HG03439 (cell line): ENCODE measurements around the gene IFIH1.

Source experiments
- ATAC-seq: cut with Tn5 transposase; IDR thresholded peaks from one replicate; pipeline ENCODE4 v1.9.1; 2021; ENCODE audit warnings: mild to moderate bottlenecking, moderate library complexity; ENCODE audit not compliant: unreplicated experiment

The IFIH1 gene

DNA sequence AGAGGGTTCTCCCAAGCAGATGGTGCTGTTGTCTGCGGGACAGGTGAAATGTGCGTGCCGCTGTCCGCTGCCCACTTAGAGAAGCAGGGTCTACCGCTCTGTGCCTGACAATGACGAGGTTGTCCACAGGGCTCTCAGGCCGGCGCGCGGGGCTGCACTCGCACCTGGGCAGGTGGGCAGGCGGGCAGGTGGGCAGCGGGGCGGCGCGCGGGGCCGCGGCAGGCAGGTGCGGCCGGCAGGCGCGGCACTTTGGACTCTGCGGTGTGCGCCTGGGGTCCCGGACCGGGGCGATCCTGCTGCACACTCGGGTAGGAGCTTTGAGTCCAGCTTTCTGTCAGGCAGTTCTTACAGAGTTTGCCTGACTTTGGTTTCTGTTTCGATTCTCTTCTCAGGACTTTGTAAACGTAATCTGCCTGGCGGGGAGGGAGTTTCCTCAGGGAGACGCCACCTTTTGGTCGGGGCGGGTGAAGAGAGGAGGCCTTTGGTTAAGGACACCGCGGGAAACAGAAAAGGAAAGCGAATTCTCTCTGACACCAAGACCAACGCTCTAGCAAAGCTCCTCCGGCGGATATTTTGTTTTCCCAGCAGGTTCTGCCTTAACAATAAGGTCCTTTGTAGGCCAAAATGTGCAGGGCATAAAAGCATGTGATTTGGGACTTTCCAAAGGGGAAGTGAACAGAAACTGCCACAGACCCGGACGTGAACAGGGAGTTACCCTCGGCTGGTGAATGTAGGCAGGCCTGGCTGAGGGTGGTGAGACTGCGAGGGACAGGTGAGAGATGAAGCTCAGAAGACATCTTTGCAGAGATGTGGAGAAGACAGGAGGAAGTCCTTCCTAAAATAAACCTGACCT is at the start of gene IFIH1:
Gene IFIH1, minus strand, starts transcription at position 357 of the 853 bp plus-strand sequence. CDS start 377 bp downstream, outside the sequence.
- peak; percentile 83 for ATAC-seq

DNA sequence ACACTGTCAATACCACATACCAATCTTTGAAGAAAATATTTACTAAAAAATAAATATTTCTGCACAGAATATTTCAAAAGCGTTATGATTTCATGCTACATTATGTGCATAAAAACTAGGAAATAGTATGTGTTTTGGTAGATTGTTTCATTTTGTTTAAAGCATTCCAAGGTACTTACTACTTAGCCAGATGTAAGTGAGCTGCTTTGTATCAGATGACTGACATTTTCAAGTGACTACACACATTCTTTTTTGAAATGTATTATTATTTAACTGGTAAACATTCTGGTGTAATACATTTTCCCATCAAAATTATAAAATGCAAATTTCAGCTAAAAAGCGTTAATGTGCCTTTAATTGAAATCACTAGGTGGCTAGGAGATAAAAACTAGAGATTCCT is 46.9 kb upstream of the IFIH1 start:
- no peak for ATAC-seq

DNA sequence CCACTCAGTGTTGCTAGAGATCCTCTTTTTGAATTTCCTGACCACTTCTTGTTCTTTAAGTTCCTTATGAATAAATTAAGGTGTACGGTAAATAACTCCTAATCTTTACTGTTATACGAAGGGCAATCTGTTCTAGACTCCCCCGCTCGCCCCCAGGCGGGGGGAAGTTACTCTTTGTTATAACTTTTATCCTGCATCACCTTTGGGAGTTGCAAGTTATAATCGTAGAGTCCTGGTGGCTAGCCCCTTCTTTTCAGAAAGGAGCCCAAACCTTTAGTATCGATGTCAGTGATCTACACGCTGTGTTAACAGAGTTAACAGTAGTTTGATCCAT is 26.1 kb upstream of the IFIH1 start:
- ATAC-seq: no peak

DNA sequence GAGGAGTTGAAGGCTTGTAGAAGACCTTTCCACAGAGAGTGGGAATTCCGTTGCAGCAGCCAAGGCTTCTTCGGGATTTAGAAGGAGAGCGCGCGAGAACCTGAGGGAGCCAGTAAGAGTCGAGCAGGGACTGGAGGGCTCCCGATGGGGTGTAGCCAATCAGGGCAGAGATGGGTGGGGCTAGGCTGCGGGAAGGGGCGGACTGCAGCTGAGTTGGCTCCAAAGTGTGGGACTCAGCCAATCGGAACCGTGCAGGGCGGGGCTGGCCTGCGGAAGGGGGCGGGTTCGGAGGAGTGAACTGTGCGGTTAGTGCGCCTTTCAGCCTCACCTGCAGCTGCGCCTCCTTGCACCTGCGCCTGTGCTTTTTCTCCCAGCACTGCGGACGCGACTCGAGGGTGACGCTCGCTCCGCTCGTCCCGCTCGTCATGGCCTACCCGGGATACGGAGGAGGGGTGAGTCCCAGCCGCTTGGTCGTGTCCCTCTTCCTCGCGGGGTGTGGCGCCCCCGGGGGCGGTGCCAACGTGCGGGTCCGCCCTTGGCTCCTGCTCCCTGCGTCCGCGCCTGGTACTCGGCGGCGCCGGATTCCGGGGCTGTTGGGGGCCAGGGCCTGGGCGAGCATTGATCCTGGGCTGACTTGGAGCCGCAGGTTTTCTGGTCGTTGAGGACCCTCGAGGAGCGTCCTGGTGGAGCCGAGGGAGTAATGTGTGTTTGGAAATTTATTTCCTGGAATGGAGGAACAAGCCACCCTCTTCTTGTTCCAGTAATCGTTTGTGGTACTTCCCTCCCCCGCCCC is 25.5 kb upstream of the IFIH1 start, which contains the start of gene GCA:
Gene GCA, plus strand, starts transcription at position 309 of the 793 bp plus-strand sequence. Its CDS starts 117 bp downstream, at position 426.
- peak; percentile 100 for ATAC-seq

DNA sequence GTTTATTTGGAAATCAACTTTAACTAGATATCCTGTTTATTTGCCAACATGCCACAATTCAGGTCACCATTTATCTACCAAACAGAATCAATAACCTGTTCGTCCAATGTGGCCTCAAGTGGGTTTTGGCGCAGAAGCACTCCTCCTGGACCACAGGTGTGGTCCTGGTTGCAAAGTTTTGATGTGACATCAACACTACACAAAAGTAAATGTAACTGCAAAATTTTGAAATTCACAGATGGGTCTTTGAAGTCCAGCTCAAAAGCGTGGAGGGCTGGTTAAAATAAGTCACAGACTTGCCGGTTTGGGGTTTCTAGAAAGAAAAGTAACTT is 25.0 kb upstream of the IFIH1 start:
- no peak for ATAC-seq

DNA sequence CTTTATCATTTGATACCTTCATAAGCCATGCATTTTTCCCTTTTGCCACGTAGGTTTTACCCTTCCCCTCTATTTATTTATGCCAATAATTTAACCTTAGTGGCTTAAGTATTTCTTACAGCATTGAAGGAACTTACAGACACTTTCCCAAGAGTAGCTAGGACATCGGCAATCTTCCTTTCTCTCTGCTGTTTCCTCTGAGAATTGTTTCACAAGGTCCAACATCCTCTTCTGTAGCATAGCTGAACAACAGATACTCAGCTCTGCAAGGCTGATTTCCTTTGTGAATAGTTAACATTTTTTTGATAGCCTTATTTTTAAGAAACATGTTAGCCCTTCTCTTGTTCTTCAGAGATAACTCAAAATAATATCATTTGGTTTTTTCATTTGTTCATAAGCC is 24.4 kb upstream of the IFIH1 start:
- no peak for ATAC-seq

DNA sequence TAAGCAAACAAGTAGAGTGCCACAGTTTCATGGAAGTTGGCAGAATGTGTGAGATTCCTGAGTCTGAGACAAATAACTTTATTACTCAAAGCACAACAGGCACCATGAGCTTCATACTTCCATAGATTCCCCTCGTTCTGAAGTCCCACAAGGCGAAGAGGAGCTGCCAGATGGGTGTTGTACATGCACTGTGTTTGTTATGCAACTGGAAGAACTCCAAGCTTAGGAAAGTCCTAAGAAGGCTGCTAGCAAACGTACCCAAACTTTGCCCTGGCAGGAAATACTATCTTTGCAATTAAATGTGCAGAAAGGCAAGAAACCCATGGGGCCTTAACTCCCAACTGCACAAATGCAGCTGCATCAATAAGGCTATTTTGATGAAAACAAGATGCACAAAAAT is 23.8 kb upstream of the IFIH1 start:
- ATAC-seq: no peak

DNA sequence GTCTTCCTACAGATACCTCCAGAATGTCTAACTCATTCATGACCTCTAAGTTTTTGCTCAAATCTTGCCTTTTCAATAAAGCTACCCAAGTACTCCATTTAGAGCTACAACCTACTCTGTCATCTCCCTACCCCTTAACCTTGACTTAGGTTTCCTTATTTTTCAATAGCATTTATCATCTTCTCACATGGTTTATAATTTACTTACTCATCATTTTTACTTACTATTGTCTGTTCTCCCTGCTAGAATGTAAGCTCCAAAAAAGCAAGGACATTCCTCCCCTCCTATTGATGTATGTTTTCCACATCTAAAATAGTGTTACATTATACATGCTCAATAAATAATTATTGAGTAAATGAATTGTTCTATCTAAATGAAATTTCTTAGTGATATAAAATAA is 22.3 kb upstream of the IFIH1 start:
- ATAC-seq: no peak

DNA sequence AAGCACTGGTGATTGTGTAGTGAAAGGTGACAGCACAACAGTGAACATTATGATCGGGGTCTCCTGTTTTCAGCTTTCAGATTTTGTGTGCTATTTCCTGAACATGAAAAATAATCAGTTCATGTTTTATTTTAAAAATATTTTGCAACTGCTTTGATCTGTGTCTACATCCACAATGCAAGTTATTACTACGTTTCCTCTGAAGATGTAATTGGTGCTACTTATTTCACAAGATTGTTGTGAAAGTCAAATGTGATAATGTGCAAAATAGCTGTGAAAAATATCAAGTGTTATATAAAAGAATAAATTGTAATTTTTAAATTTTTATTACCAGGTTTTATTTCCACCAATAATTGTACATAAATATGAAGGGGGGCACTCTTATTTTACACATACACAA is 19.4 kb upstream of the IFIH1 start:
- no peak for ATAC-seq

DNA sequence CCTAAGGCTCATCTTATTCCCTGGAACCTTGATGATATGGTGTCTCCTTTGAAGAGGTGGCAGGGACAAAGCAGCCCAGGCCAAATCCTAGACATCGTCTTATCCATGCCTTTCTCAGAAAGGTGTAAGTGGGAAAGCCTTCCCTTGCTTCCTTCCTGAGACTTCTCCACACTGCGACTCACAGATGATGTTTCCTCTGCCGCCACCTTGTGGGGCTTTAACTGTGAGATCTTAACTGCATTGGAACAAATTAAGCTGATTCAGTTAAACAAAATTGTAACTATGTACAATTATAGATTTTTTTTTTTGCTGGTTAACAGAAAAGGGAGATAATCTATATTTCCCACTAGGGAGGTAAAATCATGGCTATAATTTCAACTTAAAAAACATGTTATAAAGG is 15.5 kb upstream of the IFIH1 start:
- ATAC-seq: peak; percentile 63

DNA sequence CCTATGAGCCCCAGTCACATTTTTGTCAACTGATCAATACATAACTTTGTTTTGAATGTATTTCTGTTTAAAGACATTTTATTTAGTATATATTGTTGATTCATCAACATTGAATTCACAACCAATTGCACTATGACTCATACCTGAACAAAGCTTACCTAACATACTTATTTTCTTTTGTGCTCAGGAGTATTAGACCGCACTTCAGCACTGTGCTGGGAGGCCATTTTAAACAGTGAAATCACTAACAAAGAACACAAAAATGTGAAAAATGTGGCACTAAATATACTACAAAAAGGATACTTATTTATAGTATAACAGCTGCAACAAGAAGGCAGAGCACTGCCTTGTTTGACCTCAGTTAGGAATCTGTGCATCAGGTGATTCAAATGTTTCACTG is 12.4 kb upstream of the IFIH1 start:
- no peak for ATAC-seq

DNA sequence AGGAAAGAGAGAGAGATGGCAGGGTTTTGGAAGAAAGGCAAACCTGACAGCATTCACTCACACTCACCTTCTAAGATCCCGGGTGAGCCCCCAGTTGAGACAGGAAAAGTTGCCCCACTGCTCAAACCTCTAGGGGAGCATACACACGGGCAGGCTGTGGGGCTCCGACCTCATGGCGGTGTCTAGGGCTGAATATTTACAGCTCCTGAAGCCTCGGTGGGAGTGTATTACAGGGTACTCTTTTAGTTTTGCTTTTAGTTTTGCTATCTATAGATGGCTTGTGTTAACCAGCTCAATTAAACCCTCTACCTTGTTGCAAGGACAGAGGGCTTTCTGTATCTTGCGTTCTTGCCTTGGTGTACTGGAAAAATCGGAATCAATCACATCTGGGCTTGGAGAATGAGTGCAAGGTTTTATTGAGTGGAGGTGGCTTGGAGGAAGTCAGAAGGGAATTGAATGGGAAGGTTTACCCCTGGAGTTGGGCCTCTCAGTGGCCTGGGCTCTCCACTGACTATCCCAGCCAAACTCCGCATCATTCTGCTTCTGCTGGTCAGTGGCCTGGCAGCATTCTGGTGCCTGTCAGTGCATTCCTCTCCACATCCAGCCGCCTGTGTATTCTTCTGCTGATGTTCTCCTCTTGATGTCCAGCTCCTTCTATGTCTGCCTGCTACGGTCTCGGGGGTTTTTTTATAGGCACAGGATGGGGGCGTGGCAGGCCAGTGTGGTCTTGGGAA is 10.1 kb upstream of the IFIH1 start:
- ATAC-seq: peak; percentile 70

DNA sequence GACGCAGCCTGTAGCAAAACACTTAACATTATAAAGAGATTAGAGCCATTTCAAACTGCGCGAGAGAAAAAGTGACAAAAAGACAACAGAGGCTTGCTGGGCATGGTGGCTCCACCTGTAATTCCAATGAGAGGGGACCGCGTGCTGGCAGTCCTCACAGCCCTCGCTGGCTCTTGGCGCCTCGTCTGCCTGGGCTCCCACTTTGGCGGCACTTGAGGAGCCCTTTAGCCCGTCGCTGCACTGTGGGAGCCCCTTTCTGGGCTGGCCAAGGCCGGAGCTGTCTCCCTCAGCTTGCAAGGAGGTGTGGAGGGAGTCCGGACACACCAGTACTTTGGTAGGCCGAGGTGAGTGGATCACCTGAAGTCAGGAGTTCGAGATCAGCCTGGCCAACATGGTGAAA is 9.3 kb upstream of the IFIH1 start:
- ATAC-seq: no peak

DNA sequence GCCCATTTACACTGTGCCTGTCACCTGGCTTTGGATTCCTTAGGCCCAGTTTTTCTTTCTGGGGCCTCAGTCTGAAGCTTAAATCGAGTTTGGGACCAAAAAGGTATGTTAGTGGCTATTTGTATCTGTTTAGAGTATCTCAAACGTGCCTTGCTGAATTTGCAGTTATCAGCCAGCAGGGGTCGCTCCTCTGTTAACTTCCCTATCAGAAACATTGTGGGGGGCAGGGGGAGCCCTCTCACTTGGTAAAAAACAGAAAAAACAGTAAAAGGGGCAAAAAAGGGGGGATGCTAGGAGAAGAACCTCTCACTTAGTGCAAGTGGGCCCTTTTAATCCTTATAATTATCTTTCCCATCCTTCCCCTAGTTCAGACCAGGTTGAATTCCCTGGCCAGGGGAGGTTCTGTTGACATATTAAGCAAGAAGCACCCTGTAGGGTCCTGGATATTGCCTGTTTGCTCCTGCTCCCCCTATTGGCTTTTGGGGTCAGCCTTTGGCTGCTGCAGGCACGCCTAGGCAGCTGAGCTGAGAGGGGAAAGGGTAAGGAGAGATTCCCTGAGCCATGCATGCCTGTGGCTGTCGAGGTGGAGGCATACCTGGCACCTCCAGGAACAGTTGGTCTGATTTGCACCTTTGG is 8.8 kb upstream of the IFIH1 start:
- no peak for ATAC-seq

DNA sequence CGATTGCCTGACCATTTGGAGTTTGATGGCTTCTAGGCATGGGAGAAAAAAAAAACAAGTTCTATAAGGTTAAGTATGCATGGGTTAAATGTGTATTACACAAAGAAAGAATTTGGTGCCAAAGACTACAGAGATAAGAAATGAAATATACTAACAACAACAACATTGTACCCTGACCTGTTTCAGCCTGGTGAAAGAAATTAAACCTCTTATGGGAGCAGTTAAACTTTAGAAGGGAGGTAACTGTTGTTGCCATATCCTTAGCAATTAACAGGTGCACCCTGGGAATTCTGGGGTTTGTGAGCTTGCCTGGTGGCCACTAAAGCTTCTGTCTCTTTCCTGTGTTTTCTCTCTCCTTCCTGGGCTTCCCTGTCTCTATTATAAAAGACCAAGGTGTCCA is 6.5 kb upstream of the IFIH1 start:
- ATAC-seq: no peak

DNA sequence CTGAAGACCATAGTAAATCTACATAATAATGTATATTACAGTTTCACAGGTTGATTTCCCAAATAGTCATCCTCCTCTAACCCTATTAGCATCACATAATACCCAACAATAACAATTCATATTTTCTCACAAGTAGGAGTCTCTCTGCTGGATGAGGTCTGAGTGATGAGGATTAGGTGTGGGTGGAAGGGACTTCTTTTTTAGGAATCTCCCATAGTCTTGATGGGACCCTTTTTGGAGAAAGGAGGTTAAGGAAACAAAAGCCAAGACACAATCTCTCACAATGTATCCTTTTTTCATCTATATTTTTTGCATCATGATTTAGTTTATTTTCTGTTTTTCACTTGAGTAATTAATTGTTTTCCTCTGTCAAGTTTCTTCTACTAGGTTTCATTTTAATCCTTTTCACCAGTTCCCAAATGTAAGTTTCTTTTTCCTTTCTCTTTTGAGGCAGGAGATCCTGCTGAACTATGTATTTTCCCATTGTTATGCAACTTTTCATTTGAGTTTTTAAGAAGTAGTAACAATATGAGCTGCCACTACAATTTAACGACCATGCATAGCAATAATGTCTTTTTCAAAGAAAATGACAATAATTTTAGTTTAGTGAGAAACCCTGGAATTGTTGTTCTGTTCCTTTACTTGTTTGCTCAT is 2.5 kb upstream of the IFIH1 start:
- ATAC-seq: no peak

DNA sequence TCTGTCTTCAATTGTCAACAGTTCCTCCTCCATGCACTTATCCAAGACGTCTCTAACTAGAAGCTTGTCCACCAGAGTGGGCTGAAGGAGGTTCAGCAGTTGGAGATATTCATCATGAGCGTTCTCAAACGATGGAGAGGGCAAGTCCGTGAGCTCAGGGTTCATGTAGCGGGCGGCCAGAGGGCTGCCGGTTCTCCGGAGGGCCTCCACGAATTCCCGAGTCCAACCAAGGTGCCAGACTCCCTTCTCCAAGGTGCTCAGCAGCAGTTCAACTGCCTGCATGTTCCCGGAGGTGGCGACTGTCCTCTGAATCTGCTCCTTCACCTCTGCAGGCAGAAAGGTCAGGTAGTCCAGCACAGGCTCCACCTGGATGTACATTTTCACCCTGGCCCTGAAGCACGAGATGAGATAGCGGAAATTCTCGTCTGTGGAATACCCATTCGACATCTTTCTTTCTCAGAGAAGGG is 590 bp downstream of the IFIH1 start:
- peak; percentile 8 for ATAC-seq

DNA sequence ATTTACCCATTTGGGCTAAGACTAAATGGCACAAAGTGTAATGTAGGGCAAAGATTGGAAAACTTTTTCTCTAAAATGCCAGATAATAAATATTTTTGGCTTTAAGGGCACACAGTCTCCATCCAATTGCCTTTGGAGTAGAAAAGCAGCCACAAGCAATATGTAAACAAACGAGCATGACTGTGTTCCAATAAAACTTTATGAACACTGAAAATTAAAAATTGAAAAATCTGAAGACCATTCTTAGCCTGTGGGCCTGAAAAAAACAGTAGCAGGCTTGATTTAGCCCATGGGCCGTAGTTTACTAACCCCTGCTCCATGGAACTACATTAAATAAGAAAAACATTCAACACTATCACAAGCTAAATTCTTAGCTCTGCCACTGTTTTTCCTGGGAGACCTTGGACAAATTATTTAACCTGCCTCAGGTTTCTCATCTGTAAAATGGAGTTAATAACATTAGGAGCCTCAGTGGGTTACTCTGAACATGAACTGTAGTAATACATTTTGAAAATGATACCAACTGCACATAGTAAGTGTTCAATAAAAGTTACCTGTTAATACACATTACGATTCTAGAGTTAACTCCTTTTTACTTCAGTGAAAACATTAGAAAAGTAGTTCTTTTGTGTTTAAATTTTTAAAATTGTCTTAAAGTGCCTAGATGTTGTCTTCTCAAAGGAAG is 1.3 kb downstream of the IFIH1 start:
- ATAC-seq: no peak

DNA sequence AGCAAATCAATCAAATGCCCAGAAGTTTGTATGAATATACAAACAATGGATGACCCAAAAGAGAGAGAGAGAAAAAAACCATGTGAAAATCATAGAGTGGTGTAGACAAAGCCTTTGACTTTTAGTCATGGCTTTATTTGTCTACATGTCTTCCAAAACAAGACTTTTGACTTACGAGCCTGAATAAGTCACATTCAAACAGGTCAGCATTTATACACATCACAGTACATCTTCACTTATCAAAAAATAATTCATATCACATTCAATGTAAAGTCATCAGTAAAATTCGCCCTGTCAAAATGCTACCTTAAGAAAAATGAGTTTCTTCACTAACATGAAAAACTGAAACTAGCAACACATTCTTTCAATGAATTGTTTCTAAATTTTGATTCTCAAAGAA is 1.9 kb downstream of the IFIH1 start:
- no peak for ATAC-seq

DNA sequence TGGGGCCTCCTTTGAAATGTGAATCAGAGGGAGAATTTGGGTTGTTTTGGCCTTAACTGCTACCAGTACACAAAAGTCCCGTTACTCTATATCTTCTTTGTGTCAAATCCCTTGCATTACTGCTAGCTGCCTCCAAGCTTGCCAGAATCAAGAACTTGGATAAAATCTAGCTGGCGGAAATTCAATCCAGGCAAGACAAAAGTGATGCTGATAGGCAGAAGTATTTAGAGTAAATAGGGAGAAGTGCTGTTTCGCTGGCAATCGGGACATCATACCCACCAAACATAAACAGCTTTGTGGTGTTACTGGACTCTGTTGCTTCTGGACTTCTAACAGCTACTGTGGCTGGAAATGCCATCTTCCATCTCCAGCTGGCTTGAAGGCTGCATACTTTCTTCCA is 2.5 kb downstream of the IFIH1 start:
- ATAC-seq: no peak
